Kidney glomerular epithelial cell (primary cell): Measurements from ENCODE around the gene LETMD1.
"Not testable (repeated sequence)": the region's sequence is repeated elsewhere in the genome, so short reads cannot be mapped to it uniquely, and the experiment has no call there.

Experiments used
- DNase-seq: peaks from one replicate; lab custom pipeline; 2025; lab: John Stamatoyannopoulos, UW

The LETMD1 gene

DNA sequence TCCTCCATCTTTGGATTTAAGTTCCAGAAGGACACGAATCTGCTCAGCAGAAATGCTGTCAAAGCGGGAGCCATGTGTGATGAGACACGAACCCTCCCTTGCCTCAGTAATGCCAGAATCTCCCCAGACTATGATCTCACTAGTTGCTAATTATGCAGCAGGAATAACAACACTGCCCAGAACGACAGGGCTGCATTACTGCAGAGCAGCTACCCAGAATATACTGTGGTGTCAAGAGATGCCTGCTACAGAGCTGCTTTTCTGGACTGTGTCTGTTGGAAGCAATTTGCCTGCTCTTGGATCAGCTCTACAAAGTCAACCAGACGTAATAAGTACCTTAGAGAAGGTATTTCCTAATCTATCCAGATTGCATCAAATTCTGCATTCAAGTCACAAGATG is 29.8 kb downstream of the LETMD1 start:
- DNase-seq, result no peak

DNA sequence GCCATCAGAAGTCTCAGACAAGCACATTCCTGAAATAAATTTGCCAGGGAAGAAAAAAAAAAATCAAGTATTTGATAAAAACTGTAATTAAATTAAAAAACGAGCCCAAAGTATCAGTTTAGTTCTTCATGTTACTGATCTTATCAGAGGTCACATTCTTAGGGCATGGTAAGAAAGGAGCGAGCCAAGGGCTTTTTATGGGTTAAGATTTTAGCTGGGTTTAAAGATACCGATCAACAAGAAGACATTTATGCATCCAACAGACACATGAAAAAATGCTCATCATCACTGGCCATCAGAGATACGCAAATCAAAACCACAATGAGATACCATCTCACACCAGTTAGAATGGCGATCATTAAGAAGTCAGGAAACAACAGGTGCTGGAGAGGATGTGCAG is 30.2 kb downstream of the LETMD1 start:
- DNase-seq, result not testable (repeated sequence)

DNA sequence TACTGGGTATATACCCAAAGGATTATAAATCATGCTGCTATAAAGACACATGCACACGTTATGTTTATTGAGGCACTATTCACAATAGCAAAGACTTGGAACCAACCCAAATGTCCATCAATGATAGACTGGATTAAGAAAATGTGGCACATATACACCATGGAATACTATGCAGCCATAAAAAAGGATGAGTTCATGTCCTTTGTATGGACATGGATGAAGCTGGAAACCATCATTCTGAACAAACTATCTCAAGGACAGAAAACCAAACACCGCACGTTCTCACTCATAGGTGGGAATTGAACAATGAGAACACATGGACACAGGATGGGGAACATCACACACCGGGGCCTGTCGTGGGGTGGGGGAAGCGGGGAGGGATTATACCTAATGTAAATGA is 30.7 kb downstream of the LETMD1 start:
- not testable (repeated sequence) for DNase-seq

DNA sequence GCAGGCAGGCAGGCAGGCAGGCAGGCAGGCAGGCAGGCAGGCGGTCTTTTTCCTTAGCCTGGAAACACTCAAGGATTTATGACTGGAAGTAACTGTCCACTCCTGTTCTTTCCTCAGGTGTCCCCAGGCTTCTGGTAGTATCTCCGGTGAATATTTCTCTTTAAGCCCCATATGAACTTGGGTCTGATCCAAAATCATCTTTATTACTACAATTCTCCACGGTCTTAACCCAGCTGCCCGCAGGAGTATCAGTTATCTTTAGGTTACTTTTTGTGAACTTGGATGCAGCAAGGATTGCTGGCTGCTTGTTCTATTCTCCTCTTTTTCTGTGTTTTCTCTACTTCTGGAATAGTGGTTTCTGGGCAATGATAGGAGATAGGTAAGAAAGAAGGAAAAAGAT is 32.0 kb downstream of the LETMD1 start:
- DNase-seq, result no peak

DNA sequence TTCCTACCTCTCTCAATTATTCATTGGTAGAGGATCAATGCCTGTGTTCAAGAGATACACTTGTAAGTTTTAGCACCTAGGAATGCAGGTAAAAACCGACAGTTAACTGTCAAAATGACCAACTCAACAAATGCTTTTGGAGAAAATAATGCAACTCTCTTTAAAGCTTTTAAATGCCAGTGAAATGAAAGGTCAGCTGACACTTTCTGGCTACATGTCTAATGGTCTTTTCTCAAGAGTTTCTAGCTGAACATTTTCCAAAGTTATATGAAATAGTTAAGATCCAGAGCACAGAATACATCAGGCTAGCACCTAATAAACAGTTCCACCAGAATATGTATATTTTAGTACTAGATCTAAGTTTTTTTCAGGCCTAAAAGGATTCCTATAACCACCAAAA is 33.3 kb downstream of the LETMD1 start:
- no peak for DNase-seq

DNA sequence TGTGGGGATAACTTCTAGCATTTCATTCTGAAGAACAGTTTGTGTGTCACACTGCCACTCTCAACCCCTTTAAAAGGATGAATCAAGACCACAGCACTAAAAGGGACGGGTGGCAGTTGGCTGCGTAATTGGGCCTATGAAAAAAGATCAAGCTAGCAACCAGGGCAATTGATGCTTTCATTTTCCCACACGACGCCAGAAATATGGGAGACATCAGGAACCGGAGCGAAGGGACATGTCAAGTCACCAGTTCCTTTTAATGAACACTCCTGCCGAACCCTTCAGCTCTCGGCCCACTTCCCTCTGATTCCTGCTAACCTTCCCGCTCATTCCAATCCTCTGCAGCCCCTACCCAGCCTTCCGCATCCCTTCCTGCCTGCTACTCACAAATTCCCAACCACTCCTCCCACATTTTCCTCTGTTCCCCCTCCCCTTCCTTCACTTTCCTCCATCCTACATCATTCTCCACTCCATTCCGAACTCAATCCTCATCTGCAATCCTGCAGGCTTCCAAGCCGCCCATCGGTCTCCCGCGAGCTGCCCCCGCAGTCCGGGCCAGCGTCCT is 34.5 kb downstream of the LETMD1 start:
- peak; percentile 34 for DNase-seq

DNA sequence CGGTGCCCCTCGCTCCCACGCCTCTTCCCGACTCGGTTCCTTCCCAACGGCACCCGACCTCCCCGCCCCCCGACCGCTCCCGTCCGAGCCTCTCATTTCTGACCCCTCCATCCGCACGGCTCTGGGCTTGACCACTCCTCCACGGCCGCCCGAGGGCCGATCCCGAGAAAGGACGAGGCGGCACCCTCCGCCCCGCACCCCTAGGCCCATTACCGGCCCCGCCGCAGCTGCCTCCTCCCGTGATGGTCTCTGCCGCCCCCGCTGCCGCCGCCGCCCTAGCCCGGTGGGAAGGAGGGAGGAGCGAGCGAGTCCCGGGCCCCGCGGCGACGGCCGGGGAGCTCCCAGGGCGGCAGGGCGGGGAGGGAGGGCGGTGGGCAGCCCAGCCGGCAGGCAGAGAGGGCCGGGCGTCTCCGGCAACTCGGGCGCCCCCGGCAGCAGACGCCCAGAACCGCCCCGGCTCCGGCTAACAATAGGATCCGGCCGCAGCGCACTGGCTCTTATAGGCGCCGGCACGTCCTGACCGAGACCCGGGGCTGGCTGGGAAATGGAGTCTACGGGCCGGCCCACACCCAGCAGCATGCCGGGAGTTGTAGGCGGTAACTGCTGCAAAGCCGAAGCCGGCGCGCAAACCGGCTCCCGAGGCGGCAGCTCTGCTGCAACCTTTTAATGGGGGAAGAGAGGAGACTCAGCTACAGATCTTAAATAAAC is 35.2 kb downstream of the LETMD1 start, which contains the start of gene CSRNP2:
Gene CSRNP2, minus strand, starts transcription at position 471 of the 708 bp plus-strand sequence. CDS start 7,035 bp downstream, outside the sequence.
- DNase-seq, result peak; percentile 78

DNA sequence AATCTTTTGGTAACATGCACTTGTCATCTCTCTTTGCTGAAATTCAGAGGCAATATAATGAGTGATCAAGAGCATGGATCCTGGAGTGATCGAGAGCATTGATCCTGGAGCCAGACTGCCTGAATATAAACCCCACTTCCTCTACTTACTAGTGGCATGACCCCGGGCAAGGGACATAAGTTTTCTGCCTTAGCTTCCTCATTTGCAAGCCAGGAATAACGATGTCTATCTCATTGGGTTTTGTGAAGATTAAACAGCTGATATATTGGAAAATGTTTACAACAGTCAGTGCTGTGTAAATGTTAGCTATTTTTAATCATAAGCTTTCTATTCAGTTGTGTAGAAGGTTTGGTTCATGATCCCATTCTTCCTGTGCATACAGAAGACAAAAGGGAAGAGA is 37.6 kb downstream of the LETMD1 start:
- DNase-seq, result no peak

DNA sequence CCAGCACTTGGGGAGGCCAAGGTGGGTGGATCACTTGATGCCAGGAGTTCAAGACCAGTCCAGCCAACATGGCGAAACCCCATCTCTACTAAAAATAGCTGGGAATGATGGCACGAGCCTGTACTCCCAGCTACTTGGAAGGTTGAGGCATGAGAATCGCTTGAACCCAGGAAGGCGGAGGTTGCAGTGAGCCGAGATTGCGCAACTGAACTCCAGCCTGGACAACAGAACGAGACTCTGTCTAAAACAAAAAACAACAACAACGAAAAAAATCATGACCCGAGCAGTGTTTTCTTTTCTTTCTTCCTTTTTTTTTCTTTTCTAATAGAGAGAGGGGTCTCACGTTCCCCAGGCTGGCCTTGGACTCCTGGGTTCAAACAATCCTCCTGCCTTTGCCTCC is 38.8 kb downstream of the LETMD1 start:
- DNase-seq, result no peak

DNA sequence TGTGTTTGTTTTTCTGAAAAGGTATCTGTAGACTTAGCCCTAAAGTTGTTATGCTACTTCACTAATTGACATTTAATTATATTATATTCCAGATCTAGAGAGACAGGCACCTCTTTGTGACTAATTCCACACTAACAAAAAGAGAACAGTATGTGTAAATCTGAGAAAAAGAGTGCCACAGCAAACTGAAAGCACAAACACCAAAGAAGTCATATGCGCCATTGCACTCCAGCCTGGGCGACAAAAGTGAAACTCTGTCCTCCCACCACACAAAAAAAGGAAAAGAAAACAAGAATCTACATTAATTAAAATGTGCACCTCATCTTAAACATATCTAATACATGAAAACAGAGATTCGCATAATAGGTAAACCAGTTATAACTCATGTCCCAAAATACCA is 39.7 kb downstream of the LETMD1 start:
- DNase-seq, result no peak

DNA sequence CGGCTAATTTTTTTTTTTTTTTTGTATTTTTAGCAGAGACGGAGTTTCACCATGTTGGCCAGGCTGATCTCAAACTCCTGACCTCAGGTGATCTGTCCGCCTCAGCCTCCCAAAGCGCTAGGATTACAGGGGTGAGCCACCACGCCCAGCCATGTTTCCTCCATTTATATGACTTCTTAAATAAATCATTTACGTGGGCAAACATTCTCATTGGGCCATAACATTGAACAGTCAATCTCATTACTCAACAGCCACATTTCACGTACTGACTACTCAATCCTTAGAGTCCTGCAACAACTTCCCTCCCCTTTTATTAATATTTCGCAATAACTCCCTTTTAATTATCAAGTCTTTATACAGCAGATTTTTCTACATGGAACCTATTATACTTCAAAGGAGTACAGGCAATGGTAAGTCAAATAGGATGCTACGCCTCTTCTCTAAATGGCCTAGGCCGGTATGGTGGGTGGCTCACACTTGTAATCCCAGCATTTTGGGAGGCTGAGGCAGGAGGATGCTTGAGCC is 42.6 kb downstream of the LETMD1 start:
- DNase-seq, result no peak

DNA sequence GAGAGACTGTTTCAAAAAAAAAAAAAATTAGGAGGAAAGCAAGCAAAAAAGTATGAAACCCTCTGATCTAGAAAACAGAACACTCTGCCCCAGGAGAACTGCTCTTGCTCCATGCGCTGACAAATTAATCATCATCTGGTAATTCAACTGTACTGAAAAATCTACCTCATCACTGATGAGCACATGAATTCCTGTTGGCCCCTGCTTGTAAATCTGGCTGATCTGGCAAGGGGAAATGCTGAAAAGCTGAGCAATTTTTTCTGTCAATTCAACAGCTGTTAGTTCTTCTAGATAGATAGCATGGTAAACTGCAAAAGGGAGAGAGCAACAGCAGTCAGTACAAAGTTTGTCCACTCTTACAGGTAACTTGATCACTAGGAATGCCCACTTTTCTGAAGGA is 50.5 kb downstream of the LETMD1 start:
- DNase-seq, result no peak

DNA sequence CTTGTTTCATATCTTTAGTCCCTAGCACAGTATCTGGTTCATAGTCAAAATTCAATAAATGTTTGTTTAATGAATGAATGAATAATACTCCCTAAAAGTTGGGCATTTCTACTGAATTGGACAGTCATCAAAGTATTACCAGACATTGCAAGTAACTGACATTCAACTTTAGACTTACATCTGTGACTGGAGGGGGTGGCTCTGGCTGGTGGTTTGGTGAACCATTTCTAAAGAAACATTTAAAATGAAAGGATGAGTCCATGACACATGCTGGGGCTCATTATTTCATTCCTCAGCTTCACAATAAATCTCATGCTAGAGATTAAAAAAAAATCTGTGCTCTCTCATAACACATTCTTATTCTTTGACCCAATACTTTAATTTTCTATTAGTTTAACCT is 55.9 kb downstream of the LETMD1 start:
- no peak for DNase-seq

DNA sequence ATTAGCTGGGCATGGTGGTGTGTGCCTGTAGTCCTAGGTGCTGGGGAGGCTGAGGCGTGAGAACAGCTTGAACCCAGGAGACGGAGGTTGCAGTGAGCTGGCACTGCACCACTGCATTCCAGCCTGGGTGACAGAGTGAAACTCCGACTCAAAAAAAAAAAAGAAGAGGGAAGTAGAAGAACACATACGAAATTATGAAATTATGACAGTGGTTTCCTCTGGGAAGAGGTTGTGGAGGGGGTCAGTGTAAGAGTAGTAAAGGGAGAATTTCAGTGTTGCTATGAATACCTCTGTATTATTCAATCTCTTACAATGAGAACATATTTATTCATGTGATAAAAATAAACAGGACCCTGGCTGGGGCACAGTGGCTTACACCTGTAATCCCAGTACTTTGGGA is 60.0 kb downstream of the LETMD1 start:
- DNase-seq, result no peak
